Tibial artery (tissue), 4 donors: ENCODE data around the gene ELAVL2.

ENCODE experiments used
- DNase-seq, 2 donors: peaks; one replicate each; pipeline ENCODE4 v3.0.0-alpha.2; 2019
- H3K27ac ChIP-seq, 2 donors: fragments of 200-600 bp; sonication (generic) in 1 of 2; 1 replicate in 1 of 2; 2 replicates in 1 of 2; pipeline ENCODE4 v1.5.1; 2018 to 2019; ENCODE audit warnings: mild to moderate bottlenecking in 1 of 2
- H3K27me3 ChIP-seq, 2 donors: fragments of 200-600 bp; sonication (generic) in 1 of 2; one replicate each; pipeline versions ENCODE4 v1.5.1 to v1.6.0; 2016 to 2019
- H3K36me3 ChIP-seq, 3 donors: fragments of 200-600 bp; sonication (generic) in 2 of 3; one replicate each; pipeline ENCODE4 v1.5.1; 2016 to 2019; ENCODE audit warnings: mild to moderate bottlenecking in 2 of 3
- H3K4me1 ChIP-seq, 4 donors: fragments of 200-600 bp; sonication (generic) in 2 of 4; 1 replicate in 3 of 4; 2 replicates in 1 of 4; pipeline ENCODE4 v1.5.1; 2016 to 2019
- H3K4me3 ChIP-seq, 2 donors: fragments of 200-600 bp; sonication (generic) in 1 of 2; 1 replicate in 1 of 2; 2 replicates in 1 of 2; pipeline ENCODE4 v1.5.1; 2018 to 2019; ENCODE audit warnings: mild to moderate bottlenecking in 2 of 2
- H3K9me3 ChIP-seq, 3 donors: fragments of 200-600 bp; sonication (generic) in 1 of 3; one replicate each; pipeline ENCODE4 v1.5.1; 2016 to 2019
- intact Hi-C: fragments of 100-400 bp; cut with DNase I; formaldehyde crosslinking; loops from one replicate; pipeline ENCODE4 v1.15.0; 2023; ENCODE audit warnings: low total_unique reads
- TF ChIP-seq, protein P1 (sequence below), 2 experiments: fragments of 200-600 bp in 1 of 2; fragments of 450-650 bp in 1 of 2; IDR thresholded peaks; one replicate each; pipeline ENCODE4 v1.5.1; 2017 to 2019; ENCODE audit warnings: antibody characterized with exemption in 2 of 2, mild to moderate bottlenecking in 1 of 2, moderate library complexity in 1 of 2

Gene ELAVL2

DNA sequence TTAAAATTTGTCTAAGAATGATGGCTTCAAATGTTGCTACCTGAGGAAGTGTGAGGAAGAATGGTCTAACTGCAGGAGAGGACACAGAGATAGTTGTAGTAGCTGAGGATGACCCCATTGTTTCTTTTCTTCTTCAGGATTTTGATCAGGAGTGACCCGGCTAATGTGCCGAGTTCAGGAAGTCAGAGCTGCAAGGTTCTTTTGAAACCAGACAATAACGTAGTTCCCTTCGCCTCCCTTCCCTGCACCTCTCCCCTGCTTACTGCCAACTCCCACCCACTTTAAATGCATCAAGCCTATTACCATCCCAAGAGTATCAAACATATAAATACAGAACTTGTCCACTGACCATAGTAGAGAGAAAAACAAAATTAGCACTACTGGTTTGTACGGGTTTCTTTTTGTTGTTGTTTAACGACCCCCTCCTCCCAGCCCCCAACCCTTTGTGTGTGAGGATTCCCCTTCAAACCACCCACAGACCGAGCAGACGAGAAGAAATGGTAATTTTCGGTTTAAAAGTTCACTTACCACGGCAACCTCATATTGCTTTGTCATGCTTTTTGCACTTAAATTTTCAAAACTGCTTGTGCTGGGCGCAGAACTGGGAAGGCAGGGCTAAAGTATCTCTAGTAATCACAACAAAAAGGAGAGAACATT, 23.5 kb upstream of the ELAVL2 start:
- Histone ChIP-seq H3K27me3 (peaks cover 0 to 26% of the 10 kb centered on the region in 2 donors), H3K4me3 (peak overlapping the region in 1 of 2 donors; percentile 54), H3K27ac (no peak overlapping the region), H3K36me3 (no peaks in the 10 kb centered on the region), H3K4me1 (peaks cover 0 to 18% (median 16%) of the 10 kb centered on the region in 4 donors), H3K9me3 (no peaks in the 10 kb centered on the region)
- no peak for DNase-seq
- intact Hi-C loops: no loop called here
- TF ChIP-seq, protein P1, sequence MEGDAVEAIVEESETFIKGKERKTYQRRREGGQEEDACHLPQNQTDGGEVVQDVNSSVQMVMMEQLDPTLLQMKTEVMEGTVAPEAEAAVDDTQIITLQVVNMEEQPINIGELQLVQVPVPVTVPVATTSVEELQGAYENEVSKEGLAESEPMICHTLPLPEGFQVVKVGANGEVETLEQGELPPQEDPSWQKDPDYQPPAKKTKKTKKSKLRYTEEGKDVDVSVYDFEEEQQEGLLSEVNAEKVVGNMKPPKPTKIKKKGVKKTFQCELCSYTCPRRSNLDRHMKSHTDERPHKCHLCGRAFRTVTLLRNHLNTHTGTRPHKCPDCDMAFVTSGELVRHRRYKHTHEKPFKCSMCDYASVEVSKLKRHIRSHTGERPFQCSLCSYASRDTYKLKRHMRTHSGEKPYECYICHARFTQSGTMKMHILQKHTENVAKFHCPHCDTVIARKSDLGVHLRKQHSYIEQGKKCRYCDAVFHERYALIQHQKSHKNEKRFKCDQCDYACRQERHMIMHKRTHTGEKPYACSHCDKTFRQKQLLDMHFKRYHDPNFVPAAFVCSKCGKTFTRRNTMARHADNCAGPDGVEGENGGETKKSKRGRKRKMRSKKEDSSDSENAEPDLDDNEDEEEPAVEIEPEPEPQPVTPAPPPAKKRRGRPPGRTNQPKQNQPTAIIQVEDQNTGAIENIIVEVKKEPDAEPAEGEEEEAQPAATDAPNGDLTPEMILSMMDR (IDR thresholded peaks at IDR 0.05): no peak

DNA sequence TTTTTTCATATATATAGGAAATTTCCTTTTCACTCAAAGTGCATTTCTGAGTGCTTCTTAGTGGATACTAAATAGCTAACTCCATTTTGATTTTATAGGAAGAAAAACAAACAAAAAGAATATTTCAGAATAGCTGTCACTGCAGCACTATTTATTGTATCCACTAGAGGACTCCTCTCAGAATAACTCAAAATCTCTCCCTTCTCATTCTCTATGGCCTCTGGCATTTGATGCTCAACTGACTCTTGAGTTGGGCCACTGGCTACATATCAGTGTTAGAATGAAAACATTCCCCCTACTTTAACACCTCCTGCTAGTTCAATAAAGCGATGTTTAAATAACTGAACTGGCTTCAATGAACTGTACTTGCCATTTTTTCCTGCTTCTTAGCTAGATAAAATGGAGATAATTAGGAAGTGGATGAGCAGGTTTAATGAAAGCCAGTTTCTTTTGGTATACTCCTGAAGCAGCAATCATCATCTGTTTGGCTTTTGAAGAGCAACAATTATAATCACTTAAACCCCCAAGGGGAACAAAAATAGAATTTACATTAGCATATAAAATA, 16.6 kb upstream of the ELAVL2 start:
- no peak overlapping the region for H3K4me3 ChIP-seq
- DNase-seq: no peak
- no peaks in the 10 kb centered on the region for H3K9me3 ChIP-seq
- TF ChIP-seq, protein P1 (IDR thresholded peaks at IDR 0.05): no peak
- H3K27ac ChIP-seq: no peak overlapping the region
- intact Hi-C loops: no loop called here
- H3K27me3 ChIP-seq: no peaks in the 10 kb centered on the region
- H3K36me3 ChIP-seq: no peaks in the 10 kb centered on the region
- H3K4me1 ChIP-seq: no peaks in the 10 kb centered on the region

DNA sequence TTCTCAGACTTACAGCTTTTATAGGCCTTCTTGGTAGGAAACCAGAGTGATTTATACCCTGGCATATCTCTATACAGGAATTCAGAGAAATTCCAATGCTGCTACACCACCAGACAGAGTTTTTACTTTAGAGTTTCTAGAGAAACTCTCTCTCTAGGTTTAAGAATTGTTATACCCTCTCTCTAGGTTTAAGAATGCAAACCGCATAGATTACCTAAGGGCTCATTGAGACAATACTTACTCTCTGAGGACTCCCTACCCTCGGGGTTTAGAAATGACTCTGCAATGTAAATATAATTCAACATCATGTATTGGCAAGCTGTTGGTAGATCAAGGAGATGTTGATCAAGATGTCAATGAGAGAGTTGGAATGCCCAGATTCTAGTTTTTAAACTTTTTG, 15.3 kb upstream of the ELAVL2 start:
- DNase-seq: no peak
- TF ChIP-seq, protein P1 (IDR thresholded peaks at IDR 0.05): no peak
- H3K27me3 ChIP-seq: no peaks in the 10 kb centered on the region
- H3K9me3 ChIP-seq: no peaks in the 10 kb centered on the region
- no peaks in the 10 kb centered on the region for H3K36me3 ChIP-seq
- intact Hi-C loops: no loop called here
- H3K4me1 ChIP-seq: no peaks in the 10 kb centered on the region
- no peak overlapping the region for H3K4me3 ChIP-seq
- H3K27ac ChIP-seq: no peak overlapping the region

DNA sequence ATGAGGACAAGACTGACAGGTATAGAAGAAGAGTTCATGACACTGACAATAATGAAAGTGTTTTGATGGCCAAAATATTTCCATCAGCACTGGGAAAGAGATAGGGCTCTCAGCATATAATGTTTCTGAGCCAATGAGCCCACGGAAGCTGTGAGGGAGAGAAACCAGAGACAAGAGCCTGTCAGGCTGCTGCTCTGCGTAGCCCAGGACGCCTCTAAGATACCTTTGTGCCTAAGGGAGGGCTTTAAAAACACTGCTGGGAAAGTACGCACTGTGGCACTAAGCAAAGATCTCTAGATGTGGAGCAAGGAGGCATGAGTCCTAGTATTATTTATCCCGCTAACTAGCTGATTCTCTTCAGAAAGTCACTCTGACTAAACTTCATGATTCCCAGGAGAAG, 11.0 kb upstream of the ELAVL2 start:
- no peak overlapping the region for H3K27ac ChIP-seq
- H3K27me3 ChIP-seq: peaks cover 0 to 2% of the 10 kb centered on the region in 2 donors
- H3K4me3 ChIP-seq: no peak overlapping the region
- DNase-seq: no peak
- no peaks in the 10 kb centered on the region for H3K4me1 ChIP-seq
- no peaks in the 10 kb centered on the region for H3K9me3 ChIP-seq
- no peaks in the 10 kb centered on the region for H3K36me3 ChIP-seq
- TF ChIP-seq, protein P1 (IDR thresholded peaks at IDR 0.05): no peak
- intact Hi-C loops: no loop called here

DNA sequence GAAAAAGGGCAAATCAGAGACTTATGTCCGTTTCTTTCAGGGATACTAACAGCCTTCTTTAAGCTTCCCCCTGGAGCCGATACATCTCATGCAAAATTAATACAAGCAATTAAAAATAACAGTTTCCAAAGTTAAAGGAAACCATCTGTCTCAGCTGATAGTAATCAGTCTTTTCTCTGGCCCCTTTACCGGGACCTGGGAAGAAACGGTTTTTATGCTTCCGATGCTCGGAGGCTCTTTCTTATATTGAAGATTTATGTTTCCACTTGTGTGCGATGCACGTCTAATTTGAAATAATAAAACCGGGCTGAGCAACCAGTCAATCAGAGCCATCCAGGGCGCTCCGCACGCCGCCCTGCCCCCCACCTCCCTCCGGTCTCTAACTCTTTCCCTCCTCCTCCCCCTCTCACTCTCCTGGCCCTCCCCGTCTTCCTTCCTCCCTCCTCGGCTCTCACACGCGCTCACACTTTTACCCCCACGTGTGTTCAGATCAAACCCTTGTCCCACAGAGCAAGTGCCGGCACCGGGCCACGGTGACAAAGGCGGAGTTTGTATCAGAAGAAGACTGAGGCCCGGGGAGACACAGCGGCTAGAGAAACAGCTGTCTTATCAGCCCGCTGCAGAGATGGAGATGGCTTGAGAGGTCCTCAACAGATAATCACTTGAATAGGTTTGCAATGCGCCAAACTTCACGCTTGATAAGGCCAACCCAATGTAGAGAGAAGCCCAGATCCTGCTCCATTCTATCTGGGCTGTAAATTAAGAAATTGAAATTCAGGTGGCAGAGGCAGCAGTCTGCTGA, 5.1 kb upstream of the ELAVL2 start:
- TF ChIP-seq, protein P1 (IDR thresholded peaks at IDR 0.05): no peak
- Histone ChIP-seq H3K36me3 (no peaks in the 10 kb centered on the region), H3K4me1 (peaks cover 0 to 2% (median 0%) of the 10 kb centered on the region in 4 donors), H3K27ac (no peak overlapping the region), H3K4me3 (no peak overlapping the region), H3K9me3 (no peaks in the 10 kb centered on the region), H3K27me3 (peaks cover 0 to 54% of the 10 kb centered on the region in 2 donors)
- DNase-seq: no peak
- intact Hi-C loops: no loop called here
